ENCODE measurements around the gene CABP7.

CABP7 gene

DNA sequence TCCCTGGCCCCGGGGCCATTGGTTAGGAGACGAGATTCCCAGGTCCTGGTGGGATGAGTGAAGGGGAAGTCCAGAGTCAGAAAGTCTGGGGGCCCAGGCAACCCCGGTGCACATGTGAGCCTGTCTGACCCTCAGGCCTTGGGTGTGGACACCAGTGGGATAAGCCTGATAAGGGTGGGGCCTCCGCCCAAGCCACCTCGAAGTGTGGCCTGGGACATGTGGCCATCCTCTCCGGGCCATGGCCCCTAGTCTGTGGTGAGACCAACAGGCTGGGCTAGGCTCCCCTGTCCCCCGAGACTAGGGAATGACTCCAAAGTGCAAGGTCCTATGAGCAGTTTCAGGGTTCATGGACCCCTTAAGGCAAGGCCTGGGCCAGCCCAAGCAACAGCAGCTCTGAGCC lies 6.3 kb downstream of the CABP7 start:
- DNase-seq, result no peak

DNA sequence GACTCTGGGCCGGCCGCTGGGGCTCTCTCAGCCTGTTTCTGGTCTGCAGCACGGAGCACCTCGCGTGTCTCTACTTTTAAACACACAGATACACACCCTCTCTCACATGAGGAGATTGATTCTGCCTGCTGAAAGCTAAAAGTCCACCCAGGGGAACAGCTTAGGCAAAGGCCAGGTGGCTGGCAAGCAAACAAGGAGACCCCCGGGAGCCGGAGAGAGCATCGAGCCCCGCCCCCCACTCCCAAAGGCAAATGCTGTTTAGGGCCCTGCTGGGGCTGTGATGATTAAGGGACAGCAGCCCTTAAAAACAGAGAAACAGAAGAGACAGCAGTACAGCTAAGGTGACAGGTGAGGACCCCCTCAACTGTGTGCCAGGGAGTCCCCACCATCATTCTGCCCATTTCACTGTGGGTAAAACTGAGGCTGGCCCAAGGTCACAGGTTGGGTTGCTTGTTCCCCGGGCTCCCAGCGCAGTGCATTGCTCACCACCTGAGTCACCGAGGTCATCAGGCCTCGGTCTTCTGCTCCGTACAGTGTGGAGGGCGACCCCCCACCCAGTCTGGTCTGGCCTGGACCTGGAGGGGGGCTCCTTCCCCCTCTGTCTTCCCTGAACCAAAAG lies 6.8 kb downstream of the CABP7 start:
- no peak for DNase-seq

DNA sequence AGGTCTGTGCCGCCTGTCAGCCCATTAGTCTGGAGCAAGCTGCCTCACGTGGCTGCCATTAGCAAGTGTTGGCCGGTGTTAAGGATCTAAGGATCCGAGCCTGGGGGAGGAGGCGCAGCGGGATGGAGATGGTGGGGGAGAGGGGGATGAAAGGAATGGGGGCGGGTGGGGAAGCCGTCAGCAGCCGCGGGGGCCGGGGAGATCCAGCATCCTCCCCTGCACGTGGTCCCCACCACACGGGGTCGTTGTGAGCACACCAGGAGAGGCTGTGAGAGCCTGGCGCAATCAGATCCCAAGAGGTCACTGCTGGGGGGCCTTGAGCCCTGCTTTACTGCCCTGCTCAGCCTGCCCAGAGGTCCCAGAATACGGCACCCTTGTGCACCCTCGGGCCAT lies 7.3 kb downstream of the CABP7 start:
- peak; percentile 12 for DNase-seq

DNA sequence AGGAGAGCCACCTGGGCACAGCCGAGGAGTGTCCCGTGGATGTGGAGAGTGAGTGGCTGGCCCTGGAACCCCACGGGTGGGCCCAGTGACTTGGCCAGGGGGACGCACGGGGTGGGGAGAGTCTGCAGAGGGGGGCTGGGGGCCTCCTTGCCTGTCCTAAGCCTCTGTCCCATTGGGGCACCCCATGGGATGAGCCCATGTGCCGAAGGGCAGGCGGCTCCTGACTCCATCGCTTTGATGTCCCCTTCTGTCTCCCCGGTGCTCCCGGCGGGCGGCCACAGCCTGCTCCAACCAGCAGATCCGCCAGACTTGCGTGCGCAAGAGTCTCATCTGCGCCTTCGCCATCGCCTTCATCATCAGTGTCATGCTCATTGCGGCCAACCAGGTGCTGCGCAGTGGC lies 9.4 kb downstream of the CABP7 start:
- DNase-seq, result no peak

DNA sequence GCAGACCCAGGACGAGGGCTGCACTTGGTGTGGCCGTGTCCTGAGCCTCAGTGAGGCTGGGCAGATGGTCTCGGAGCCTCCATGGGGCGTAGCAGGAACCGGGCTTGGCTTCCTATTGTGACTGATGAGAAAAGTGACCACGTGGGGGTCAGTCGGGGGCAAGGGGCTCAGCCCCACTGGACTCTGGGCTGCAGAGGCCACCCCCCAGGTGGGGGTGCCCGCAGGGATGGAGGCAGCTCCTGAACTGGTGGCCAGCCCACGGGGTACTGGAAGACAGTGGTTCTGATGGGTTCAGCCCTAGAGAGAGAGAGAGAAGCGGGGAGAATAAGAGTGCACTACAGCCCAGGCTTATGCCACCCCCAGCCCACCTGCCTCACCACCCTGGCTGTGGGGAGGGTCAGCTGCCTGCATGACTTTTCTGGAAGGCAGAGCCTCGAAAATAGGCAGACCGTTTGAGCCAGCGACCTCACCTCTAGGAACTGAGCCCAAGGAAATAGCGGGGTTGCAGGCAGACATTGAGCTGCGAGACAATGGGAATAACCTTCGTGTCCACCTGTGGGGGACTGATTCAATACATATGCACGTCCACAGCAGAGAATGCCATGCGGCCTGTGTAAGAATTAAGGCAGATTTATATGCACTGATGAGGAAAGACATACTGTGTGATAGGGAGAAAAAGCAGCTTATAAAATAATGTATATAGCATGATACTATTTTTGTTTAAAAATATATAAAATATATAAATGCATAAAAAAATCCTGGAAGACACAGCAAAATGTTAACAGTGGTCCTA lies 11.5 kb downstream of the CABP7 start:
- DNase-seq, result no peak

DNA sequence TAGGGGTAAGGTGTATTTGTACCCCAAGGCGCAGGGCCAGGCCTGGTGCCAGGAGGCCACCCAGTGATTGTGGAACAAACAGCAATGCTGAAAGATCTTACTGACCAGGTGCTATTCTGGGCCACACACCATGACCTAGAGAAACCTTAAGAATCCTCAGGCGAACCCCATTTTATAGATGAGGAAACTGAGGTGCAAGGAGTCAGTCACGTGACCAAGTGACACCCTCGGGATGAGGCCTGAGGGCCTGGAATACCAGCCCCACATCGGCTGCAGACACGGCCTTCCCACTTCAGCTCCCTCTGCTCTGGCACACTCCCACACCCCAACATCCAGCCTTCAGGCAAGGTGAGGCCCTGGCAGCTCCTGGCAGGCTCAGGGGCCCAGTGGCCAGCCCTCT lies 13.1 kb downstream of the CABP7 start:
- no peak for DNase-seq

DNA sequence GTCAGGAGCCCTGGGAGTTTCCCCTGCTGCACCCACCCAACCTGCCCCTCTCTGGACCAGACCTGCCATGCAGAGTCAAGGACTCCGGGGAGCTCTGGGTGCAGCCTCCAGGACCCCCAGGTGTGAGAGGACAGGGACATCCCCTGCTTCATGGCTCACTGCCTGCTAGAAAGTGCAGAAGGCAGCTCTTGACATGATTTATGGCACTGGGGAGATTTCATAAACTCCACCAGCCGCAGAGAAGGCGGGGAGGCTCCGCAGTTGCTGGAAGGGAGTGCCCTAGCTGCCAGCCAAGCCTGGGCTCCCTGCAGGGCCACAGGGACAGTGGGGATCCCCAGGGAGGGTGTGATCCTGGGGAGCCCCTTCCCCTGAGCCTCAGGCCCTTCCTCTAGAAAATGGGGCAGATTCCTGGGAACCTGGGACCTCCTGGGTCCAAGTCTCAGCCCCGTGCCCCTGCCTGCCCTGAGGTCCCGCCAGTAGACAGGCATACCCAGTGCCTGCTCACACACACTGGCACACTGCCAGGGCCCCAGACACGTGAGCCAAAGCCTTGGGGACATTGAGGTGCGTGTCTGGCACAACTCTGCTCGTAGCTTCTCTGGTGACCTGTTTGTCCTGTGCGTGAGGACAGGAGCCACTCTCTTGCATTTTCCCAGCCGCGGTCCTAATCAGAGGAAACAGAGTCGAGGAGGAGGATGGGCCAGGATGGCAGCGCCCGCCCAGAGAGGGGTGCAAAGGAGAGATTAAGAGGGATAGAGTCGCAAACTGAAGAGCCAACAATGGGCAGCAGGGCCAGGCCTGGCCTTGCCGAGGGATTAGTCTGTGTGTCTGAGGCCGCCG lies 13.8 kb downstream of the CABP7 start:
- DNase-seq, result peak; percentile 83

DNA sequence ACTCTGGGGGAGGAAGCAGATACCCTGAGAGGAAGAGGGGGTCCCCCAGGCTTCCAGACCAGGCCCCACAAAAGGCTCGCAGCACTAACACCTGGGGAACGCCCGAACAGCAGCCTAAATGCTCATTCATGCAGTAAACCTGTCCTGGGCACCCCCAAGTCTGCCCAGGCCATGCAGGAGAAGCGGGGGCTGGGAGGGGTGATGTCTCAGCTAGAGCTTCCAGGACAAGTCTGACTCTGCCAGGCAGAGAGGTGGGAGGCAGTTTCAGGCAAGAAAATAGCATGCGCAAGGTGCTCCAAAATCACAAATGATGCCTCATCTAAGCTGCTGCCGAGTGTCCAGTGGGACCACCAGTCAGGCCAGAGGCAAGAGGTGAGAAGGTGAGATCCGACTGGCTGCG lies 14.6 kb downstream of the CABP7 start:
- no peak for DNase-seq

DNA sequence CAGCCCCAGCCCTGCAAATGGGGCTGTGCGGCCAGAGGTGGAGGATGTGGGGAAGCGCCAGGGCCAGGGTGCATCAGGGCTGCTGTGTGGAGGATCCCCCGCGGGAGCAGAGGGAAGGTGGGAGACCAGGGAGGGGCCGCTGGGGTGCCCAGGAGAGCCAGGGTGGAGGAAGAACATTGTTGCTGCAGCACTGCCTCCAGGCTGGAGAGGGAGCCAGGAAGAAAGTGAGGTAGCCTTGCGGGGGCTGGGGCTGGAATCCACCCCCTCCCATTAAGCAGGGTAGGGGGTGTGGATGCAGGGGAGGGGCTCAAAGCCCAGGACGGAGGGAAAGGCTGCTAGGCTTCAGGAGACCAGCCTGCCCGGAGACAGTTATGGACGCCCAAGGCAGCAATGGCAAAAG lies 15.0 kb downstream of the CABP7 start:
- DNase-seq, result no peak

DNA sequence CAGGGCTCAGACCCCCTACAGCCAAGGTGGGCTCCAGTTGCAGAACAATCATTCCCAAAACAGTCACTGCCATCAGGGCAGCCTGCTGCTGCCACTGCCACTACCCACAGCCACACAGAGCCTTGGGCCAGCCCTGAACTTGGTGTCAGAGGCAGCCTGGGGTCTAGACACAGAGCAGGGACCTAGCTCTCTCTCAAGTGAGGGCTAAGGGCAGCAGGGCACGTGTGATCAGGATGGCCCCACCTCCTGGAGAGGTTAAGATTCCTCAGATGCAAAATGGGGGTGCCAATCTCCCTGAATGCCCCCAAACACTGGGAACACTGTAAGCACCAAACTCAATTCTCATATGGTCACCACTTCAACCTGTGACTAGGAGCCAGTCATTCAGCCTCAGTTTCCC lies 15.6 kb downstream of the CABP7 start:
- DNase-seq, result no peak

DNA sequence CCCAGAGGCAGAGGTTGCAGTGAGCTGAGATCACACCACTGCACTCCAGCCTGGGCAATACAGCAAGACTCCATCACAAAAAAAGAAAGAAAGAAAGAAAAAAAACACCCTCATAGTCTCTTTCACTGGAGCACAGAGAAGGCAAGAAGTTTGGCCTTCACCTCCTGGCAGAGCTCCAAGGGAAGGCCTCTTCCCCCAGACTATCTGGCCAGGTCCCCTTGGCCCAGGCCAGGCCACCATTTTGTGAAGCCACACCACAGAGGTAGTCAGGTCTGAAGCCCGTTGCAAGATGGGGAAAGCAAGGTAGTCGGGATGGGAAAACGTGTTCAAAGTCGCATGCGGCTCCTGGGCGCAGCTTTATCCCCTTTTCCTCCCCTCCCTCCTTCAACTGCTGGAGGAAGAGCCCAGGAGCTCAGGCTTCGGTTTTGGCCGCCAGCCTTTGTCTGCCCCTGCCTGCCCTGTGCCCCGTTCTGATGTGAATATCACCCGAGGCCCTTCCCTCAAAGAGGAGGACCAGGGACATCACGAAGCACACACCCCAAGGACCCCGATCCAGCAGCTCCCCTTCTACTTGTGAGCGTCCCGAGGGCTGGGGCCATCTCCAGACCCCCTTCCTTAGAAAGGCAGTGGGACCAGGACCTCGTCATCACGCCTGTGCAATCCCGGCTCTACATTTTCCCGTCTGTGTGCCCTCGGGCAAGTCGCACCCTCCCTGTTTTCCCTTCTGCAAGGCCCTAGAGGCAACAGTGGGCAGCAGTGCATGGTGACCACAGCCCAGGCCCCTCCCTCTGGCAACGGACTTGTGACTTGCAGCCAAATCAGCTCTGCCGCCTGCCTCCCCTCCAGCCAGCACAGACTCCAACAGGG lies 17.7 kb downstream of the CABP7 start:
- no peak for DNase-seq

DNA sequence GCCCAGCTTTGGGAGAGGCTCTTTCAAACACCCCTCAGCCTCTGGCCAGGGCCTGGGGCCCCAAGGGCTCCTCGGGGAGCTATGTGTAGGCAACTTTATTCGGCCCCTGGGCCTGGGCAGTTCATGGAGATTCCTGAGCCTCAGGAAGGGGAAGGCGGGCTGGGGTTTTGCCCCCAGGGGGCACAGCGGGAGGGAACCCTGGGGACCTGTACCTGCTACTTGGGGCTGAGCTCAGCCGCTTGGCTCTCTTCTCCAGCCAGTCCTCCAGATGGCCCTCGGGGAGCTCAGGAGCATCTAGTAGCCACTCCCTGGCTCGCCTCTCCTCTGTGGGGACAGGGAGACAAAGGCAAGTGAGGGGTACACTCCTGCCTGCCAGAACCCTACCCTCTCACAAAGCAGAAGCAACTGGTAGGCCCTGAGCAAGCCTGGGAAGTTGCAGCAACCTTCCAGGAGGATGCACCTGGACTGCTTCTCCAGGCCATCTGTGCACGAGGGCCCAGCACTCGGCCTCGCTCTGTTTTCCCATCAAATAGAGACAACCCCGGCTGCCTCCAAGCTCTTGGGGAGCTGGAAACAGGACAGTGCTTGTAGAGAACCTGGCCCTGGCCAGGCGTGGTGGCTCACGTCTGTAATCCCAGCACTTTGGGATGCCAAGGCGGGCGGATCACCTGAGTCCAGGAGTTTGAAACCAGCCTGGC lies 18.5 kb downstream of the CABP7 start:
- DNase-seq, result no peak

DNA sequence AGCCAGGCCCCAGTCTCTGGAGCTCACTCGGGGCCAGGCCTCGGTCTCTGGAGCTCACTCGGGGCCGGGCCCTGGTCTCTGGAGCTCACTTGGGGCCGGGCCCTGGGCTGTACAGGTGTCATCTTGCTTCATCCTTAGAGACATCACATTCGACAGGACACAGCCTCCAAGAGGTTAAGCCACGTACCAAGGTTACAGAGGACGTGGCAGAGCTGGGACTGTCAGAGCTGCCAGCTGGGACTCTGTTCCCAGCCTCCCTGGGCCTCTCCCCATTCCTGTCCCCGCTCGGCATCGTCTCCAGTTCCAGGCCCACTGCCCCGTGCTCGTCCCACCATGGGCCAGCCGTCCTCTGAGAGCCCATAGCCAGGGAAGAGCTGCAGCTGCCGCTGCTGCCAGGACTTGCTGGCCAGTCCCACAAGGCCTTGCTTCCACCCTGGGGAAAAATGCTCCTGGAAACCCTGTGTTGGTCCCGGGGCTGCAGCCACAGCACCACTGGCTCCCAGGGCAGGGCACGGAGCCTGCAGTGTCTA lies 19.6 kb downstream of the CABP7 start:
- DNase-seq, result no peak

DNA sequence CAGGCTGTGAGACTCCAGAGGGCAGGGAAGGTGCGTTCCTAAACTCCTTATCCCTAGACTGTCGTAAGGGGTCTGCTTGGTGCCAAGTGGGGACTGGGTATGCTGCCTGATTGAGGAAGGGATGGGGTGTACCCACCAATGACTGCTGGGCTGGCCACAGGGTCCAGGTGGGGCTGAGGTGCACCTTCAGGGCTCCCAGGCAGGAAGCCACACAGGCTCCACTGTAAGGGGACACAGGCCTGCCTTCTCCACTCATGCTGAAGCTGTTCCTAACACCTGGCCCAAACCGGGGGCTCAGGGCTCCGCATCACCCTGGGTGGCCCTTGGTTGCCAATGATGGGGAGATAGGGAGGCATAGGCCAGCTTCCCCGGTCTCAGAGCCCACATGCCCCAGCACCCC lies 20.4 kb downstream of the CABP7 start:
- no peak for DNase-seq

DNA sequence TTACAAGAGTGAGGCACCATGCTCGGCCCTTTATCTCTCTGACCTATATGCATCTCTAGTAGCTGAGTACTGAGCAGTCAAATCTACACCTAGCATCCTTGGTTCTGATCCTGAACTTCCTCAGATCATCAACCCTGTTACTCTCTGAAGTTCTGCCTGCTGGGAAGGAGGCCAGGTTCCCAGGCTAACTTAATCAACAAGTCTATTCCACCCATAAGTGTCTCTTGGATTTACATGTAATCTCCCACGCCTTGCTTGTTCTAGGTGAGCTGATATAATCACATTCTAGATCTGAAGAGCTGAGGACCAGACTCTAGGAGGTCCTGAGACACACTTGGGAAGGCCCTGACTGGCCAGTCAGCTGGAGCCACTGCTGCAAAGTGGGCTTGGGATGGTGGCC lies 22.1 kb downstream of the CABP7 start:
- no peak for DNase-seq

DNA sequence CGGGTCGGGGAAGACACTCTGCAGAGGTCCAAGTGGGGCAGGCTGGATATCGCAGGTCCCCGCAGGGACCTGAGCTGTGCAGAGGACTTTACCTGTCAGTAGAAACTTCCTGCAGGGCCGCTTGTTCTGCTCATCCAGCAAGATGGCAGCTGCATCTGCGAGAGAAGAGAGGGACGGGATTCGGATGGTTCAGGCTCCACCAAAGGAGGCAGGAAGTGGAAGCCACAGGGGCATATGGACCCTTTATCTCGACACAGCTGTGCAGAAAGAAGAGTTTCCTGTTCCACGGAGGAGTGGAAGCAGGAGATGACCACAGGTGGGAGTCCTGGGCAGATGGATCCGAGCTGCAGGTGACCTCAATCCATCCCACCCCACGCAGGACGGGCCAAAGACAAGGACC lies 22.5 kb downstream of the CABP7 start:
- no peak for DNase-seq

DNA sequence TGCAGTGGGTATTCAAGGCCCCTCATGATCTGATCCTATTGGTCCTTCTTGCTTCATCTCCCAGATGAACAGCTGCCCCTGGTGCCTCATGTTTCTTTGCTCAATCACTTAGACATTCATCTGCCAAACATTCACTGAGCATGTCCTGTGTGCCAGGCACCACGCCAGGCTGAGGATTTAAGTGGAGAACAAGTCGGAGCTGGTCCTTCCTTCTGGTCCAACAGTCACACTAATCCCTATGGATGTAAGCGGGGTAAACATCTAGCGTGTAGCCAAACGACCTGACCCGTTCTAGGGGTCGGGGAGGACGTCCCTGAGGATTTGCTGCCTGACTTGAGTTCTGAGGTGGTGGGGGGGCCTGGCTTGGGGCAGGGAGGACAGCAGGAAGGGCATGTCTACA lies 25.1 kb downstream of the CABP7 start:
- no peak for DNase-seq

DNA sequence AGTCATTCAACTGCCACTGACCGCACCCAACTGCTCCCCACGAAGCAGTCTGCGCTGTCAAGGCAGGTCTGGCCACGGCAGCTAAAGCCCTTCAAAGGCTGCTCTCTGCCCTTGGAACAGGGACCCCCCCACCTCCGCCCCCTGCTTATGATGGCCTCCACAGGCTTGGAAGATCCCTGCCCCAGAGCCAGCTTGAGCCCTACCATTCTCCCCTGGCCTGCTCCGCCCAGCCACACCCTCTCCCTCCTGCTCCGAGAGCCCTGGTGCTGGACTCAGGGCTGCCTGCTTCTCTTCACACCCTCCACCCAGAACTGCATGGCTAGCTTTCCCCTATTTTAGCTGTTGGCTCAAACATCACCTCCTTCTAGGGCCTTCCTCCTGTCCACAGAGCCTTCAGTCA lies 28.0 kb downstream of the CABP7 start:
- DNase-seq, result no peak

DNA sequence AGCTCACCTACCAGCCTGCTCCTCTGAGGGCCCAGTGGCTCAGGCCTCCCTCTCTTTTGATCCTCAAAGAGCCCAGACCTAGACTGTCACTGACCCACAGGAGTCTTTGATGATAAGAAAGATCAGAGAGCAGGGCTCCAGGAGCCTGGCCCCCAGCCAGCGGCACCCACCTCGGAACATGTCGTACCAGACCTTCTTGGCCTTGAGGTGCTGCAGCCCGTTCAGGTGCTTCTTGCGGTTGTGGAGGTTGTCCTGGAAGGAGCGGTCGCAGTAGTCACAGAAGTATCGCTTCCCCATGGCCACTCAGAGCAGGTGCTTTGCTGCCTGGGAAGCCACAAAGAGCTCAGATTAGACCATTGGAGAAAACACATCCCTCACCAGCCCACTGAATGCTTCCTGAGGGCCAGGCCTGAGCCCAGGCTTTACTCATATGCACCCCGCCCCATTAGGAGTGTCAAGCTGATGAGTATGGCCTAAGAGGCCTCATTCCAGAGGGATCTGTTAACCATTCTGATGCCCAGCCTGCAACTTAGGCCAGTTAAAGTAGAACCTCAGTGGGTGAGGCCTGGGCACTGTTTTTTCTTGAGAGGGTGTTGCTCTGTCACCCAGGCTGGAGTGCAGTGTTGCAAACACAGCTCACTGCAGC lies 28.6 kb downstream of the CABP7 start:
- DNase-seq, result no peak

DNA sequence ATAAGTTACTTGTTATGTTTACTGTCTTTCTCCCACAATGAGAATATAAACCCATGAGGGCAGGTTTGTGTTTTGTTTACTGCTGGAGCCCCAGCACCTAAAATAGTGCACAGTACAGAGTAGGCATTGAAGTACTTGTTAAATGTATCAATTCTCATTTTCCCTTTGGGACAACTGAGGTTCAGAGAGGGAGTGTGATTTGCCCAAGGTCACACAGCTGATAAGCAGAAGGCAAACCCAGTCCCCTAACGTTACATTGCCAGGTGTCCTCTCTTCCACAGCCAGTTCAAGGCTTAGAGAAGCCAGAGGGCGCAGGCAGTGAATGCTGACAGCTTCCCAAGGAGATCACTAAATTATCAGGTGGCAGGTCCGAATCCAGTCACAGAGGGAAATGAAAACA lies 30.2 kb downstream of the CABP7 start:
- DNase-seq, result no peak

All from MV-4-11 (cell line).